Skeletal muscle tissue (tissue), 4 donors: ENCODE results near the gene MUC5B. TPM values are rescaled to one million over a fixed set of nuclear protein-coding genes. Genes with fewer than 3 reads are reported as not detected.

Source experiments
- H3K27ac ChIP-seq: one replicate; pipeline ENCODE4 v1.7.0; 2013; ENCODE audit warnings: mild to moderate bottlenecking, low read depth, low read length, inconsistent platforms
- H3K27me3 ChIP-seq, 3 donors: one replicate each; pipeline ENCODE4 v1.7.0; 2013; ENCODE audit warnings: low read length in 3 of 3; ENCODE audit not compliant: control insufficient read depth in 3 of 3, insufficient read depth in 3 of 3
- H3K36me3 ChIP-seq, 3 donors: one replicate each; pipeline ENCODE4 v1.7.0; 2013; ENCODE audit warnings: low read length in 3 of 3; ENCODE audit not compliant: control insufficient read depth in 3 of 3, insufficient read depth in 3 of 3
- H3K4me1 ChIP-seq, 3 donors: one replicate each; pipeline ENCODE4 v1.7.0; 2013; ENCODE audit warnings: low read length in 3 of 3, mild to moderate bottlenecking in 3 of 3; ENCODE audit not compliant: control insufficient read depth in 3 of 3, insufficient read depth in 3 of 3
- H3K4me3 ChIP-seq, 3 donors: one replicate each; pipeline ENCODE4 v1.7.0; 2013; ENCODE audit warnings: low read length in 3 of 3
- H3K9ac ChIP-seq, 3 donors: one replicate each; pipeline ENCODE4 v1.7.0; 2013; ENCODE audit warnings: low read length in 3 of 3, mild to moderate bottlenecking in 3 of 3, moderate library complexity in 2 of 3, low read depth in 1 of 3
- H3K9me3 ChIP-seq, 3 donors: one replicate each; pipeline ENCODE4 v1.7.0; 2013; ENCODE audit warnings: low read length in 3 of 3; ENCODE audit not compliant: control insufficient read depth in 3 of 3
- total RNA-seq: library from RNA; depleted of rRNA; stranded (reverse); fragments of >200 nt; gene quantifications from one replicate; pipeline ENCODE4 v1.2.3, GENCODE V29; 2014
- donor health status: Osteomylitis.

The MUC5B gene
- total RNA-seq, 1 donor from 2014 or later: not detected

GRCh38 chr11:1203505-1204271, 19.2 kb upstream of the MUC5B start:
- Histone ChIP-seq H3K36me3 (no peaks in the 10 kb centered on the region), H3K4me3 (no peak overlapping the region), H3K27me3 (peaks cover 28 to 51% (median 34%) of the 10 kb centered on the region in 3 donors), H3K9ac (peak overlapping the region in 1 of 3 donors; percentile 33), H3K27ac (no peak overlapping the region), H3K9me3 (no peaks in the 10 kb centered on the region), H3K4me1 (no peaks in the 10 kb centered on the region)

GRCh38 chr11:1204381-1205101, 18.3 kb upstream of the MUC5B start:
- Histone ChIP-seq H3K9ac (no peak overlapping the region), H3K27ac (no peak overlapping the region), H3K4me1 (no peaks in the 10 kb centered on the region), H3K4me3 (no peak overlapping the region), H3K27me3 (peaks cover 20 to 43% (median 26%) of the 10 kb centered on the region in 3 donors), H3K9me3 (no peaks in the 10 kb centered on the region), H3K36me3 (no peaks in the 10 kb centered on the region)

GRCh38 chr11:1205121-1205986, 17.5 kb upstream of the MUC5B start:
- Histone ChIP-seq H3K27ac (no peak overlapping the region), H3K9me3 (no peaks in the 10 kb centered on the region), H3K27me3 (peaks cover 12 to 35% (median 19%) of the 10 kb centered on the region in 3 donors), H3K36me3 (no peaks in the 10 kb centered on the region), H3K4me3 (no peak overlapping the region), H3K4me1 (no peaks in the 10 kb centered on the region), H3K9ac (no peak overlapping the region)

GRCh38 chr11:1205987-1206331, 16.9 kb upstream of the MUC5B start:
- Histone ChIP-seq H3K36me3 (no peaks in the 10 kb centered on the region), H3K27me3 (peaks cover 11 to 29% (median 13%) of the 10 kb centered on the region in 3 donors), H3K9me3 (no peaks in the 10 kb centered on the region), H3K4me3 (no peak overlapping the region), H3K4me1 (no peaks in the 10 kb centered on the region), H3K27ac (no peak overlapping the region), H3K9ac (no peak overlapping the region)

GRCh38 chr11:1206391-1207271, 16.2 kb upstream of the MUC5B start:
- Histone ChIP-seq H3K27ac (no peak overlapping the region), H3K9me3 (peaks cover 0 to under 1% (median 0%) of the 10 kb centered on the region in 3 donors), H3K36me3 (no peaks in the 10 kb centered on the region), H3K27me3 (peaks cover 11 to 25% (median 11%) of the 10 kb centered on the region in 3 donors), H3K4me1 (no peaks in the 10 kb centered on the region), H3K9ac (no peak overlapping the region), H3K4me3 (no peak overlapping the region)

- no peak overlapping the region for H3K27ac ChIP-seq
- H3K9me3 ChIP-seq: peaks cover 0 to 5% (median 2%) of the 10 kb centered on the region in 3 donors
- no peaks in the 10 kb centered on the region for H3K4me1 ChIP-seq
- peaks cover 10 to 20% (median 11%) of the 10 kb centered on the region in 3 donors for H3K27me3 ChIP-seq
- H3K9ac ChIP-seq: no peak overlapping the region
- H3K4me3 ChIP-seq: no peak overlapping the region
- H3K36me3 ChIP-seq: no peaks in the 10 kb centered on the region
These were observed 15.3 kb upstream of the MUC5B start for GRCh38 chr11:1207401-1208143.

- Histone ChIP-seq H3K36me3 (no peaks in the 10 kb centered on the region), H3K4me1 (no peaks in the 10 kb centered on the region), H3K9ac (no peak overlapping the region), H3K4me3 (no peak overlapping the region), H3K27me3 (peaks cover 6 to 16% (median 8%) of the 10 kb centered on the region in 3 donors), H3K27ac (no peak overlapping the region), H3K9me3 (peaks cover 0 to 5% (median 2%) of the 10 kb centered on the region in 3 donors)
These were observed 14.8 kb upstream of the MUC5B start for GRCh38 chr11:1208144-1208393.

GRCh38 chr11:1208394-1209261, 14.2 kb upstream of the MUC5B start:
- Histone ChIP-seq H3K4me3 (no peak overlapping the region), H3K9me3 (peaks cover 0 to 7% (median 2%) of the 10 kb centered on the region in 3 donors), H3K27me3 (peaks cover 2 to 11% (median 4%) of the 10 kb centered on the region in 3 donors), H3K36me3 (no peaks in the 10 kb centered on the region), H3K4me1 (no peaks in the 10 kb centered on the region), H3K27ac (no peak overlapping the region), H3K9ac (no peak overlapping the region)
